Fibroblast of mammary gland (primary cell): ENCODE results near the gene OTOL1.

Source experiments
- DNase-seq: peaks from one replicate; pipeline ENCODE4 v3.0.0-alpha.2; 2010; ENCODE audit warnings: low read depth
- H3K4me3 ChIP-seq: 2 replicates; pipeline ENCODE4 v1.5.1; 2011; ENCODE audit warnings: low read depth, mild to moderate bottlenecking, low read length, moderate library complexity; ENCODE audit not compliant: control insufficient read depth
- TF ChIP-seq, protein P1 (sequence below): conservative IDR thresholded peaks from 2 replicates; pipeline ENCODE4 v1.5.1; 2011; ENCODE audit warnings: low read depth, low read length, inconsistent platforms; ENCODE audit not compliant: control insufficient read depth, insufficient read depth

OTOL1 gene

DNA sequence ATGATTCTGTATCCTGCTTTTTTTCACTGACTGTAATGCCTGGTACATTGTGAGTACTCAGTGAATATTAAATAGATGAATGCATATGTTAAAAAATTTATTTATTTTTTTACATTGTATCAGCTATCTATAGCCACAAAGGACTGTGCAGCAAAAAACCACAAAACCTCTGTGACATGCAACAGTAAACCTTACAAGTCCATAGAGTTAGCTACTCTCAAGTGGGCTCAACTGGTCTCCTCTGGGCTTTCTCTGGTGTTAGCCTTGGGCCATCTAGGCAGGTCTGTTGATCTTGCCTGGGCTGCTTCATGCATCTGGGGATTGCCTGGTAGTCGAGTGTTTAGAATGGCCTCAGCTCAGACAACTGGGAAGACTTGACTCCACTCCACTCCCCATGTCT is 35.3 kb downstream of the OTOL1 start:
- no peak for DNase-seq
- H3K4me3 ChIP-seq, result no peak overlapping the region
- TF ChIP-seq, protein P1, sequence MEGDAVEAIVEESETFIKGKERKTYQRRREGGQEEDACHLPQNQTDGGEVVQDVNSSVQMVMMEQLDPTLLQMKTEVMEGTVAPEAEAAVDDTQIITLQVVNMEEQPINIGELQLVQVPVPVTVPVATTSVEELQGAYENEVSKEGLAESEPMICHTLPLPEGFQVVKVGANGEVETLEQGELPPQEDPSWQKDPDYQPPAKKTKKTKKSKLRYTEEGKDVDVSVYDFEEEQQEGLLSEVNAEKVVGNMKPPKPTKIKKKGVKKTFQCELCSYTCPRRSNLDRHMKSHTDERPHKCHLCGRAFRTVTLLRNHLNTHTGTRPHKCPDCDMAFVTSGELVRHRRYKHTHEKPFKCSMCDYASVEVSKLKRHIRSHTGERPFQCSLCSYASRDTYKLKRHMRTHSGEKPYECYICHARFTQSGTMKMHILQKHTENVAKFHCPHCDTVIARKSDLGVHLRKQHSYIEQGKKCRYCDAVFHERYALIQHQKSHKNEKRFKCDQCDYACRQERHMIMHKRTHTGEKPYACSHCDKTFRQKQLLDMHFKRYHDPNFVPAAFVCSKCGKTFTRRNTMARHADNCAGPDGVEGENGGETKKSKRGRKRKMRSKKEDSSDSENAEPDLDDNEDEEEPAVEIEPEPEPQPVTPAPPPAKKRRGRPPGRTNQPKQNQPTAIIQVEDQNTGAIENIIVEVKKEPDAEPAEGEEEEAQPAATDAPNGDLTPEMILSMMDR, result no peak

DNA sequence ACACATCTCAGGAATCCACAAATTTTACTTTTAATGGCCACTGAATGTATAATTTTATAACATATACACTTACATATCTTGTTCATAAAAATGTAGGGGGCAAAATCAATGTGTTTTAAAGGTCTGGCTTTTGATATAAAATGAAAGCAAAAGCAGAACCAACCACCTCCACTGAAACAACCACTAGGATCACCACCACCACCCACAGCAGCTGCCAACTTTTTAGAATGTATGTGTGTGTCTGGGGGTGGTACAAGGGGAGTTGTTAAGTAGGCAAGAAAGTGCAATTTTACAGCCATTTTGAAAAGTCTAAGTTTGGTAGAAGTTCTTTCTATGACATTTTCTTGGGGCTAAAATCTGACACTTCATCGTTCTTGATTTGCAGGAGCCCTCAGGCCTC is 44.0 kb downstream of the OTOL1 start:
- TF ChIP-seq, protein P1, result no peak
- DNase-seq, result no peak
- H3K4me3 ChIP-seq, result no peak overlapping the region

DNA sequence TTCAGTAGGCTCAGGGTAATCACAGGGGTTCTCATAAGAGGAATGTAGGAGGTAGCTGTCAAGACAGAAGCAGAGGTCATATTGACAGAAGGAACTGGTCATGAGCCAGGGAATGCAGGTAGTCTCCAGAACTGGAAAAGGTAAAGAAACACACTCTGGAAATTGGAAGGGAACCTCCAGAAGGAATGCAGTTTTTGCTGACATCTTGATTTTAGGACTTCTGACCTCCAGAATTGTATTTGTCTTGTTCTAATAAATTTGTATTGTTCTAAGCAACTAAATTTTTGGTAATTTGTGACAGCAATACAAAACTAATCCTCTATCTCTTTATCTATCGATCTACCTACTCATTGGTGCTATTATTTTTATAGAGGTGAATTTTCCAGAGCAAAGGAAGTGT is 49.2 kb downstream of the OTOL1 start:
- no peak overlapping the region for H3K4me3 ChIP-seq
- TF ChIP-seq, protein P1, result no peak
- no peak for DNase-seq

DNA sequence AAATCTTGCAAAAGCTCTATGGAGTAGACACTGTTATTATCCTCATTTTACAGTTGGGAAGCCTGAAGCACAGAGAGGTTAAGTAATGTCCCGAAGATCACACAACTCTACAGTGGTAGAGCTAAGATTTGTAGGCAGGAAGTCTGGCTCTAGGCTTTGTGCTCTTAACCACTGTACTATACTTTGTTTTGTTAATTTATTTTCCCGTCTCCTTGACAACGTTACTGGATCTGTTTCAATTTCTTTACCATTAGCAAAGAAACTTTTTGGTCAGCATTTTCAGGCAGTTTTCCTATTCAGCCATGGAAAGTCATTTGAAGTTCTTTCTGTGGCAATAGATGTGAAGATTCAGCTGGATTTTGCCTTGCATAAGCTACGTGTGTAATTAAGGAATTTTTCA is 51.7 kb downstream of the OTOL1 start:
- TF ChIP-seq, protein P1, result no peak
- H3K4me3 ChIP-seq, result no peak overlapping the region
- no peak for DNase-seq

DNA sequence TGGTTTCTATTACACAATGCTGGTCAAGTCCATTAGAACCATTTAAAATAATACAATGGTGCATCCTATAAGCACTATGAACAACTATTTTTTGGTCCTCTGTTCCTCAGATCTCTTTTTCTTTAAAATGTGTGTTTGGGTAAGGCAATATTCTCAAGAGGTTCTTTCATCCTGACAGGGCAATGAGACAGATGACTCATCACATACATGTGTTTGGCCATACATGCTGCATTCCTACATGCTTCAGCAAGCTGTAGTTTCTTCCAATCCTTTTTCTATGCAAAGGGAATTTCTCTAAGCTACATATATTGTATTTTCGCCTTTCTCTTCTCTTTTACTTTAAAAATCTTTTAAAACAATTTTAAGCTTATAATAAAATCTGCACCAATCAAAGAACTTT is 52.7 kb downstream of the OTOL1 start:
- H3K4me3 ChIP-seq, result no peak overlapping the region
- TF ChIP-seq, protein P1, result no peak
- peak; percentile 40 for DNase-seq

DNA sequence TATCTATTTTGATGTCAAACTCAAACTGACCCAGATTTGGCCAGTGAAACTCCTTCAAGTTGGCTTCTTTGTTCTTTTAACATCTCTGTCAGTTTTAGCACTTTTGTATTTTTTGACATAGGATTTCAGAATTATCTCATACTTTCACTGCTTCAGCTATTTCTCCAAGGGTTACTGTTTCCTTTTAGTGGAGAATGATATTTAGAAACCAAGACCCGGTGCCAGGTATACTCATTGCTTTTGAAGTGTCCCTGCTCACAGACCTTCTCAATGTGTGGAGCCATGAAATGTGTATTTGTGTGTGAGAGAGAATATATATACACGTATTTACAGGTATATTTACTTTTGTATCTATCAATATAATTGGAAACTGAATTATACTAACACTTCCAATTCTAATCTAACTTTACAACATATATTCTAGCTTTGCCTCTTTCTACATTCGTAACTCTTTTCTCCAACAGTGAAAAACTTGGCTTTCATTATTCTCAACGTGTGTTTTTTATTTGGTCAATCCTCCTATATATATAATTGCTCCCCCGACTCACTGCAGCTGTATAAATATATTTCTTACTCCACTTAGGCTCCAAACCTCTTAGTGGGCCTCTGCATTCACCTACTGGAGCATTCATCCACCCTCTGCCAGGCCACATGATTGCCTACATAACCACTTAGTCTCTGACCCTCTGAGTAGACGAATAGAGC is 54.0 kb downstream of the OTOL1 start:
- TF ChIP-seq, protein P1, result no peak
- DNase-seq, result no peak

DNA sequence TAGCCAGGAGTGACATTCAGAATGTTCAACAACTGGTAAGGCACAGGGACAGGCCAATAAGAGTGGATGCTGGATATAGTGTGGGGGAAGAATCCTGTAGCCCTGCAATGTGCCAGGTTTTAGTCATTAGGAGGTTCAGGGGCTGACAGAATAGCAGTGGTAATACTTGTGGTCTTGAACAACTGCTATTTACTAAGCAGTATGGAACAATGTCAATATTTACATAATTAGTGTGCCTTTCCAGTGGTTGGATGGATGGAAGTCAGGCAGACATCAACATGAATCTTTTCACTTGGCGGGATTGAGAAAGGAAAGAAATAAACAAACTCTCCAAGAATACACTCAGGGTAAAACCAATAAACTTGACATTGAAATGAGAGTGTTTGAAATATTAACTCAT is 55.1 kb downstream of the OTOL1 start:
- DNase-seq, result no peak
- no peak overlapping the region for H3K4me3 ChIP-seq
- TF ChIP-seq, protein P1, result no peak

More for the DNA sequence above, 54.0 kb downstream of the OTOL1 start:
- no peak overlapping the region for H3K4me3 ChIP-seq
